ENCODE data around the gene GABRD.

DNA sequence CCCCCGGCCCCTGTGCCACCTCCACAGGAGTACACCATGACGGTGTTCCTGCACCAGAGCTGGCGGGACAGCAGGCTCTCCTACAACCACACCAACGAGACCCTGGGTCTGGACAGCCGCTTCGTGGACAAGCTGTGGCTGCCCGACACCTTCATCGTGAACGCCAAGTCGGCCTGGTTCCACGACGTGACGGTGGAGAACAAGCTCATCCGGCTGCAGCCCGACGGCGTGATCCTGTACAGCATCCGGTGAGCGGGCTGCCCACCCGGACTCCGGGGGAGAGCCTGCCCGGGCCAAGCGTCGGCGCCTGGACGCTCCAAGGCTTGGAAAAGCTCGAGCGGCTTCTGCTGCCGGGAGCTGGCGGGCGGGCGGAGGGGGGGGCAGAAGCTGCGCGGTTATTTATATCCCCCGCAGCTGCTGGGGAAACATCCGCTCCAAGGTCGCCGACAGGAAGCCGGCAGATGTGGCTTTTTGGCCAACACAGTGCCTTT lies 6.4 kb downstream of the GABRD start:
- TF ChIP-seq YY1 (IDR thresholded peaks at IDR 0.05; ENCODE audit: insufficient read depth, insufficient read length) (no peak), SUZ12 (IDR thresholded peaks at IDR 0.05; ENCODE audit: extremely low read depth, insufficient read depth, insufficient read length) (no peak), ZNF274 (IDR thresholded peaks at IDR 0.05; ENCODE audit: low read depth, low read length) (no peak)

Data from NT2/D1 (cell line).